Natural killer cell (primary cell): ENCODE measurements around the gene EPS15. TPM values are rescaled to one million over a fixed set of nuclear protein-coding genes. Genes with fewer than 3 reads are reported as not detected.

ENCODE experiments used
- ATAC-seq, 3 donors: fragments of 150-1000 bp in 2 of 3; fragments of 200-7000 bp in 1 of 3; cut with Tn5 transposase; 1 replicate in 1 of 3; 2 replicates in 2 of 3; pipeline ENCODE4 v1.10.0; 2021; ENCODE audit warnings: mild to moderate bottlenecking in 2 of 3, moderate library complexity in 2 of 3
- DNase-seq, 2 donors: peaks; one replicate each; pipeline versions ENCODE4 v3.0.0 to v3.0.0-alpha.2; 2013 to 2021; ENCODE audit warnings: mixed read lengths in 1 of 2
- H3K27ac ChIP-seq: one replicate; pipeline ENCODE4 v1.5.1; 2013; ENCODE audit warnings: mild to moderate bottlenecking, low read length
- H3K27me3 ChIP-seq: one replicate; pipeline ENCODE4 v1.6.1; 2013; ENCODE audit warnings: low read length; ENCODE audit not compliant: control insufficient read depth, insufficient read depth
- H3K36me3 ChIP-seq: one replicate; pipeline ENCODE4 v1.6.1; 2013; ENCODE audit warnings: low read length; ENCODE audit not compliant: control insufficient read depth, insufficient read depth
- H3K4me1 ChIP-seq: one replicate; pipeline ENCODE4 v1.6.1; 2013; ENCODE audit warnings: low read length; ENCODE audit not compliant: control insufficient read depth, insufficient read depth
- H3K4me3 ChIP-seq: one replicate; pipeline ENCODE4 v1.5.1; 2013; ENCODE audit warnings: low read length
- H3K9me3 ChIP-seq: one replicate; pipeline ENCODE4 v1.6.1; 2013; ENCODE audit warnings: low read length; ENCODE audit not compliant: control insufficient read depth, insufficient read depth
- H3K27ac Mint-ChIP-seq, 2 donors: one replicate each; pipeline ENCODE4 v1.8.0; 2022; ENCODE audit warnings: mild to moderate bottlenecking in 2 of 2, mixed read lengths in 2 of 2, moderate library complexity in 1 of 2
- H3K27me3 Mint-ChIP-seq, 2 donors: one replicate each; pipeline ENCODE4 v1.8.0; 2022; ENCODE audit warnings: low read depth in 2 of 2, mixed read lengths in 2 of 2
- H3K36me3 Mint-ChIP-seq: one replicate; pipeline ENCODE4 v1.8.0; 2022; ENCODE audit warnings: mixed read lengths
- H3K4me1 Mint-ChIP-seq, 2 donors: one replicate each; pipeline ENCODE4 v1.8.0; 2022; ENCODE audit warnings: mixed read lengths in 2 of 2
- H3K4me3 Mint-ChIP-seq: one replicate; pipeline ENCODE4 v1.8.0; 2022; ENCODE audit warnings: mild to moderate bottlenecking, moderate library complexity, mixed read lengths
- H3K9me3 Mint-ChIP-seq, 2 donors: one replicate each; pipeline ENCODE4 v1.8.0; 2022; ENCODE audit warnings: mixed read lengths in 2 of 2
- WGBS: methylation state at CpG from one replicate; pipeline ENCODE4 v1.1.7; 2013; ENCODE audit warnings: missing lambda C conversion rate; ENCODE audit not compliant: insufficient coverage; 5-methylcytosine and 5-hydroxymethylcytosine counted together
- intact Hi-C: fragments of 100-400 bp; cut with micrococcal nuclease; formaldehyde crosslinking; loops from one replicate; pipeline ENCODE4 v1.14.2; 2022
- total RNA-seq, 4 donors: library from RNA; stranded (reverse); fragments of 120-200 nt in 1 of 4; gene quantifications; one replicate each; pipeline versions ENCODE4 v1.2.3 to v1.2.4, GENCODE V29; 2013 to 2022
- TF ChIP-seq, protein P1 (sequence below): fragments of 200-600 bp; IDR thresholded peaks from one replicate; pipeline ENCODE4 v1.8.0; 2022; ENCODE audit warnings: antibody characterized with exemption

The EPS15 gene
- total RNA-seq, 3 donors from 2014 or later (not counting 1 experiment from before 2014, with no cell fraction given) = 92.7 to 127 (median 93.5) TPM

DNA sequence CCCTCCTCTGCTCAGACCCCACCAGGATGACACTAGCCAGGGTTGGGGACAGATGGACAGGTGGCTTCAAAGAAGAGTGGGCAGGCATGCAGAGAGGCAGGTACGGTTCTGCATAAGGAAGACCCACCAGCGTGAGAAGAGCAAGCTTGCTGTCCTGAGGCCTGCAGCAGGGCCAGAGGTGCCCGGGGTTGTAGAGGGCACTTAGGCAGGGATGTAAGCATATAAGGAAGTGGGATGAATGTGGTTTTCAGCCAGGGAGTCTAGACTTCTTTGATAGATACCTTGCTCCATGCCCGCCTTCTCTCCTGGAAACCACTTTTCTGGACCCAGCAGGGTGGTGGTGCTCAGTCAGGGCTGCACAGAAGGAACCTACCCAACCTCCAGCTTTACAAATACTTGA lies 190.1 kb downstream of the EPS15 start:
- H3K9me3 ChIP-seq = no peaks in the 10 kb centered on the region
- no peak overlapping the region for H3K27ac ChIP-seq
- intact Hi-C loops = no loop called here
- TF ChIP-seq, protein P1, sequence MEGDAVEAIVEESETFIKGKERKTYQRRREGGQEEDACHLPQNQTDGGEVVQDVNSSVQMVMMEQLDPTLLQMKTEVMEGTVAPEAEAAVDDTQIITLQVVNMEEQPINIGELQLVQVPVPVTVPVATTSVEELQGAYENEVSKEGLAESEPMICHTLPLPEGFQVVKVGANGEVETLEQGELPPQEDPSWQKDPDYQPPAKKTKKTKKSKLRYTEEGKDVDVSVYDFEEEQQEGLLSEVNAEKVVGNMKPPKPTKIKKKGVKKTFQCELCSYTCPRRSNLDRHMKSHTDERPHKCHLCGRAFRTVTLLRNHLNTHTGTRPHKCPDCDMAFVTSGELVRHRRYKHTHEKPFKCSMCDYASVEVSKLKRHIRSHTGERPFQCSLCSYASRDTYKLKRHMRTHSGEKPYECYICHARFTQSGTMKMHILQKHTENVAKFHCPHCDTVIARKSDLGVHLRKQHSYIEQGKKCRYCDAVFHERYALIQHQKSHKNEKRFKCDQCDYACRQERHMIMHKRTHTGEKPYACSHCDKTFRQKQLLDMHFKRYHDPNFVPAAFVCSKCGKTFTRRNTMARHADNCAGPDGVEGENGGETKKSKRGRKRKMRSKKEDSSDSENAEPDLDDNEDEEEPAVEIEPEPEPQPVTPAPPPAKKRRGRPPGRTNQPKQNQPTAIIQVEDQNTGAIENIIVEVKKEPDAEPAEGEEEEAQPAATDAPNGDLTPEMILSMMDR = no peak
- H3K27ac Mint-ChIP-seq = no peak overlapping the region
- WGBS = 97% methylated on average over 4 of the region's 4 CpGs
- H3K27me3 Mint-ChIP-seq = peaks cover 29 to 31% of the 10 kb centered on the region in 2 donors
- peaks cover 0 to 10% of the 10 kb centered on the region in 2 donors for H3K4me1 Mint-ChIP-seq
- no peak for ATAC-seq
- H3K4me3 ChIP-seq = no peak overlapping the region
- peaks cover 14% of the 10 kb centered on the region for H3K27me3 ChIP-seq
- H3K36me3 ChIP-seq = no peaks in the 10 kb centered on the region
- H3K4me3 Mint-ChIP-seq = peak overlapping the region; percentile 40
- H3K4me1 ChIP-seq = peaks cover 10% of the 10 kb centered on the region
- no peaks in the 10 kb centered on the region for H3K36me3 Mint-ChIP-seq
- H3K9me3 Mint-ChIP-seq = no peaks in the 10 kb centered on the region
- DNase-seq = no peak

DNA sequence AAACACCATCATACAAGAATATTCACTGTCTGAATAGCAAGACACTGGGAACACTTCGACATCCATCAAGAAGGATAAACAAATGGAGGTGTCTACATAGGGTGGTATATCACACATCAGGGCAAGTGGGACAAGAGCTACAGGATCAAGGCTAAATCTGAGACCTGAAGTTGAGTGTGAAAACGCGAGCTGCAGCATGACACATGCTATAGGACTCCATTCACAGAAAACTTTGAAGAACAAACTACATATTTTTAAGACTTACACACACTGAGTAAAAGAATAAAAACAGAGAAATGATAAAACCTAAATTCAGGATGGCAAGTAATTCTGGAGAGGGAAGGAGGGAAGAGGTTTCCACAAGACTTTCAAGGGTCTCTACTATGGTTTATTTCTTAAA lies 190.8 kb downstream of the EPS15 start:
- TF ChIP-seq, protein P1 = no peak
- H3K4me3 ChIP-seq = no peak overlapping the region
- Mint-ChIP-seq H3K9me3 (no peaks in the 10 kb centered on the region), H3K27ac (no peak overlapping the region), H3K27me3 (peaks cover 29 to 31% of the 10 kb centered on the region in 2 donors), H3K36me3 (no peaks in the 10 kb centered on the region), H3K4me3 (peak overlapping the region; percentile 26), H3K4me1 (peaks cover 0 to 10% of the 10 kb centered on the region in 2 donors)
- H3K27me3 ChIP-seq = peaks cover 14% of the 10 kb centered on the region
- no peaks in the 10 kb centered on the region for H3K36me3 ChIP-seq
- intact Hi-C loops = no loop called here
- no peak for DNase-seq
- no peaks in the 10 kb centered on the region for H3K9me3 ChIP-seq
- H3K4me1 ChIP-seq = peaks cover 10% of the 10 kb centered on the region
- ATAC-seq = no peak
- no peak overlapping the region for H3K27ac ChIP-seq
- WGBS = 83% methylated on average over 3 of the region's 3 CpGs

DNA sequence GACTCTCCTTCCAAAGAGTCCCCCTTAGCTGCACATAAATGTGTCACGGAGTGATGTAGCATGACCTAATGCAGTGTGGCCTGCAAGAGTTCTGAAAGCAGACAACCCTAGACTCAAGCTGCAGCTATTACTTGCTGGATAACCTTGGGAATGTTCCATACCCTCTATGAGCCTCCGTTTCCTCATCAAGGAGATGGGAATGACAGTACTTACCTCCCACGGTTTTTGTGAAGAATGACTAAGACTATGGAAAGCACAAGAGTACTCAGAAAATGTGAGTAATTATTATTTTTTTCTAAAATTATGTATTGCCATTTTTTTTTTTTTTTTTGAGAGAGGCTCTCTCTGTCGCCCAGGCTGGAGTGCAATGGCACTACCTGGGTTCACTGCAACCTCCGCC lies 191.7 kb downstream of the EPS15 start:
- H3K36me3 ChIP-seq = no peaks in the 10 kb centered on the region
- no peak overlapping the region for H3K4me3 Mint-ChIP-seq
- no peaks in the 10 kb centered on the region for H3K9me3 ChIP-seq
- peaks cover 0 to 10% of the 10 kb centered on the region in 2 donors for H3K4me1 Mint-ChIP-seq
- intact Hi-C loops = no loop called here
- H3K4me3 ChIP-seq = no peak overlapping the region
- H3K27ac ChIP-seq = no peak overlapping the region
- peaks cover 29 to 31% of the 10 kb centered on the region in 2 donors for H3K27me3 Mint-ChIP-seq
- H3K27ac Mint-ChIP-seq = no peak overlapping the region
- TF ChIP-seq, protein P1 = no peak
- ATAC-seq (no peak), DNase-seq (no peak)
- H3K4me1 ChIP-seq = peaks cover 10% of the 10 kb centered on the region
- peaks cover 14% of the 10 kb centered on the region for H3K27me3 ChIP-seq
- WGBS = 88% methylated on average over 5 of the region's 5 CpGs
- H3K36me3 Mint-ChIP-seq = no peaks in the 10 kb centered on the region
- H3K9me3 Mint-ChIP-seq = no peaks in the 10 kb centered on the region

DNA sequence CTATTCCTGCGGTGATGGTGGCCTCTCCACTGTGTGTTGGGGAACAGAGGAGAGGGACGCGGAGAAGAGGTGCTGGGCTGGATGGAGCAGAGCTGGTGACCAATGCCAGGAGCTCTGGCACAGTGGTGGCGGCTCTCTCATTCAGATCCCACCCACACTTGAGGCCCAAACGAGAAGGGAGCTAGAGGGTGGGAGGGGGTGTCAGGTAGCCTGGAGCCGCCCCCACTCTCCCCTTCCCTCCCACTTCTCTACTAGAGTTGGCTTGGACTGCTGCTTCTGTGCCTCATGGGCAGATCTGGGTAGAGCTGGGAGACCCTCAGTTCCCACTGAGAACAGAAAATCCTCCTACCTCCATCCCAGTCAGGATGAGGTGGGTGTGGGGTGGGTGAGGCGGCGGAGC lies 192.2 kb downstream of the EPS15 start:
- no peaks in the 10 kb centered on the region for H3K9me3 Mint-ChIP-seq
- 99% methylated on average over 6 of the region's 8 CpGs for WGBS
- ATAC-seq = no peak

More for the DNA sequence above, 192.2 kb downstream of the EPS15 start:
- H3K36me3 ChIP-seq = no peaks in the 10 kb centered on the region
- intact Hi-C loops = no loop called here
- DNase-seq = no peak
- no peak overlapping the region for H3K27ac ChIP-seq
- Mint-ChIP-seq H3K27ac (no peak overlapping the region), H3K4me1 (peaks cover 0 to 10% of the 10 kb centered on the region in 2 donors), H3K4me3 (no peak overlapping the region), H3K36me3 (no peaks in the 10 kb centered on the region), H3K27me3 (peaks cover 28 to 31% of the 10 kb centered on the region in 2 donors)
- TF ChIP-seq, protein P1 = no peak
- H3K4me3 ChIP-seq = no peak overlapping the region
- no peaks in the 10 kb centered on the region for H3K9me3 ChIP-seq
- H3K4me1 ChIP-seq = peaks cover 10% of the 10 kb centered on the region
- peaks cover 14% of the 10 kb centered on the region for H3K27me3 ChIP-seq
